Sigmoid colon (tissue), 4 donors: ENCODE measurements around the gene SSU72.

Source experiments
- EP300 ChIP-seq, 4 donors: sonication (generic); formaldehyde crosslinking; IDR thresholded peaks; one replicate each; pipeline ENCODE4 v1.6.1; 2017; ENCODE audit warnings: antibody characterized with exemption in 4 of 4
- POLR2AphosphoS5 ChIP-seq, 4 donors: sonication (generic); formaldehyde crosslinking; IDR thresholded peaks; one replicate each; pipeline ENCODE4 v1.6.1; 2017; ENCODE audit warnings: antibody characterized with exemption in 4 of 4
- TF ChIP-seq, protein P1 (sequence below), 4 experiments: fragments of 450-650 bp in 3 of 4; fragments of 200-600 bp in 1 of 4; IDR thresholded peaks; one replicate each; pipeline ENCODE4 v1.5.1; 2016 to 2019; ENCODE audit warnings: antibody characterized with exemption in 4 of 4, mild to moderate bottlenecking in 3 of 4, moderate library complexity in 2 of 4

GRCh38 chr1:1529321-1529720 is 45.3 kb downstream of the SSU72 start:
- no peak for TF ChIP-seq EP300 (IDR thresholded peaks at IDR 0.05)
- no peak for TF ChIP-seq POLR2AphosphoS5 (IDR thresholded peaks at IDR 0.05)
- TF ChIP-seq, protein P1, sequence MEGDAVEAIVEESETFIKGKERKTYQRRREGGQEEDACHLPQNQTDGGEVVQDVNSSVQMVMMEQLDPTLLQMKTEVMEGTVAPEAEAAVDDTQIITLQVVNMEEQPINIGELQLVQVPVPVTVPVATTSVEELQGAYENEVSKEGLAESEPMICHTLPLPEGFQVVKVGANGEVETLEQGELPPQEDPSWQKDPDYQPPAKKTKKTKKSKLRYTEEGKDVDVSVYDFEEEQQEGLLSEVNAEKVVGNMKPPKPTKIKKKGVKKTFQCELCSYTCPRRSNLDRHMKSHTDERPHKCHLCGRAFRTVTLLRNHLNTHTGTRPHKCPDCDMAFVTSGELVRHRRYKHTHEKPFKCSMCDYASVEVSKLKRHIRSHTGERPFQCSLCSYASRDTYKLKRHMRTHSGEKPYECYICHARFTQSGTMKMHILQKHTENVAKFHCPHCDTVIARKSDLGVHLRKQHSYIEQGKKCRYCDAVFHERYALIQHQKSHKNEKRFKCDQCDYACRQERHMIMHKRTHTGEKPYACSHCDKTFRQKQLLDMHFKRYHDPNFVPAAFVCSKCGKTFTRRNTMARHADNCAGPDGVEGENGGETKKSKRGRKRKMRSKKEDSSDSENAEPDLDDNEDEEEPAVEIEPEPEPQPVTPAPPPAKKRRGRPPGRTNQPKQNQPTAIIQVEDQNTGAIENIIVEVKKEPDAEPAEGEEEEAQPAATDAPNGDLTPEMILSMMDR (IDR thresholded peaks at IDR 0.05): no peak
